ENCODE results near the gene C2CD5. TPM values are rescaled to one million over a fixed set of nuclear protein-coding genes. Genes with fewer than 3 reads are reported as not detected.
"Not testable (repeated sequence)": the region's sequence is repeated elsewhere in the genome, so short reads cannot be mapped to it uniquely, and the experiment has no call there.

C2CD5 gene
- total and polyA plus RNA-seq, 8 donors = 34.4 to 98.3 (median 75.6) TPM

GRCh38 chr12:22481547-22482104, 62.7 kb downstream of the C2CD5 start:
- H3K27ac ChIP-seq = no peak overlapping the region
- no peak for TF ChIP-seq CTCF (IDR thresholded peaks at IDR 0.05)
- DNase-seq (no peak), ATAC-seq (no peak)
- intact Hi-C loops (cut with DNase I) = no loop called here
- no peaks in the 10 kb centered on the region for H3K4me1 ChIP-seq
- H3K27me3 ChIP-seq = no peaks in the 10 kb centered on the region
- peaks cover 0 to 49% of the 10 kb centered on the region in 2 donors for H3K36me3 ChIP-seq
- H3K4me3 ChIP-seq = no peak overlapping the region
- H3K9me3 ChIP-seq = no peaks in the 10 kb centered on the region

GRCh38 chr12:22480814-22481213, 63.5 kb downstream of the C2CD5 start:
- H3K4me3 ChIP-seq; ATAC-seq; intact Hi-C loops (cut with DNase I); H3K4me1 ChIP-seq; H3K9me3 ChIP-seq; H3K27me3 ChIP-seq; H3K27ac ChIP-seq: not testable (repeated sequence)
- H3K36me3 ChIP-seq = peaks cover 0 to 49% of the 10 kb centered on the region in 2 donors
- peak in 1 of 4 donors; percentile 38 for DNase-seq

- ATAC-seq = no peak
- Histone ChIP-seq H3K36me3 (peaks cover 0 to 48% of the 10 kb centered on the region in 2 donors), H3K9me3 (no peaks in the 10 kb centered on the region), H3K4me1 (no peaks in the 10 kb centered on the region), H3K27me3 (no peaks in the 10 kb centered on the region), H3K27ac (no peak overlapping the region), H3K4me3 (no peak overlapping the region)
- intact Hi-C loops (cut with DNase I) = no loop called here
- TF ChIP-seq CTCF (IDR thresholded peaks at IDR 0.05) = no peak
- DNase-seq = no peak
These were observed 64.3 kb downstream of the C2CD5 start for GRCh38 chr12:22480016-22480415.

- ATAC-seq = no peak
- no peaks in the 10 kb centered on the region for H3K9me3 ChIP-seq
- H3K4me1 ChIP-seq = no peaks in the 10 kb centered on the region
- no peak for DNase-seq
- TF ChIP-seq CTCF (IDR thresholded peaks at IDR 0.05) = no peak
- H3K27ac ChIP-seq = no peak overlapping the region
- intact Hi-C loops (cut with DNase I) = no loop called here
- H3K36me3 ChIP-seq = peaks cover 0 to 38% of the 10 kb centered on the region in 2 donors
- no peak overlapping the region for H3K4me3 ChIP-seq
- H3K27me3 ChIP-seq = no peaks in the 10 kb centered on the region
These were observed 66.5 kb downstream of the C2CD5 start for GRCh38 chr12:22477894-22478287.

- intact Hi-C loops (cut with DNase I) = no loop called here
- Histone ChIP-seq H3K4me3 (no peak overlapping the region), H3K36me3 (peaks cover 0 to 38% of the 10 kb centered on the region in 2 donors), H3K27ac (no peak overlapping the region), H3K4me1 (no peaks in the 10 kb centered on the region), H3K27me3 (no peaks in the 10 kb centered on the region), H3K9me3 (no peaks in the 10 kb centered on the region)
- no peak for TF ChIP-seq CTCF (IDR thresholded peaks at IDR 0.05)
- ATAC-seq (peak; percentile 39), DNase-seq (no peak)
These were observed 67.0 kb downstream of the C2CD5 start for GRCh38 chr12:22477166-22477893.
